ENCODE results near the gene WNT9A.

WNT9A gene

DNA sequence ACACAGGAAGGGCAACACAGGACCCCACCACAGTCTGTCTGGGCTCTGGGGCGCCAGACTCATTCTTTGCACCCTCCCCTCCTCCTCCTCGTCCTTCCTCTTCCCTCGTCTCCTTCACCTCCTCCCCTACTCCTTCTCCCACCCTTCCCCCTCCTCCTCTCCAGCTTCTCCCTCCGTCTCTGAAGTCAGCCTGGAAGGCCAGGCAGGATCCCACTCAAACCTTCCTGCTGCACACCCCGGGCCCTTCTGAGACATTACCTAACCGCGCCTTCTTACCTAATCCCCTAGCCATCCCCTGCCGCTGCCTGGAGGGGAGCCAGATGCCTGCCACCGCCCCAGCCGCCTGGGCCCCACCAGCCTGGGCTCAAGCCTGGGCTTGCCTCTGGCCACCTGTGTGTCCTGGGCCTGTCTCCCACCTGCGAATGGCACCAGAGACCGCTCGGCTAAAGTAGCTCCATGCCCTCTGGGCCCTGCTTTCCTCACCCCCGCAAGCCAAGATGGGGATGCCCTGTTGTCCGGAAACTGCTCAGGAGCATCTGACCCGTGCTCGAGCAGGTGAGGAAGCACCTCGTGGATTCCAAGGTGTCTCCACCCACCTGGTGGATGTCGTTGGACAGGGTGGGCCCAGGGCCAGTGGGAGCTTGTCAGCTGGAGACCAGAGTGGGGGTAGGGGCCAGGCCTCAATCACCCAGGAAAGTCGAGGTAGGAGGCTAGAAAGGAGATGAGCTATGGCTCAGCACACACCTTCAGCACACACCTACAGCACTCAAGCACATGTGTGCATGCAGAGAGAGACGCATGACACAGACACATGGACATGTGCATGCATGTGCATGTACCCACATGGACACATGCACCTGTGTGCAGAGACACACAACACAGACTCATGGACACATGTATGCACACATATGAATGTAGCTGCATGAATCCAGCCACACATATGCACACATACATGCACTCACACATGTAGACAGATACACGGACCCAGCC is 31.9 kb downstream of the WNT9A start:
- POLR2A ChIA-PET = interaction anchor here (1.4 to 1.5 kb wide), 2 partner anchors 12 to 32 kb away, joined by 3 to 4 read pairs; partner anchors contain the start of gene WNT9A
- Histone ChIP-seq H3K27ac (ENCODE audit: extremely low read depth, low read depth, low read length) (peak overlapping the region; percentile 51; the same call in 1 of the 2 replicates), H3K4me3 (ENCODE audit: low read depth, low read length) (no peak overlapping the region), H3K4me1 (ENCODE audit: control insufficient read depth, insufficient read depth, low read length) (0 out of 2 replicates have a peak, but pooled peaks cover 2% of the 10 kb centered on the region), H3K9me3 (ENCODE audit: control insufficient read depth, insufficient read depth, low read depth, low read length) (no peaks in the 10 kb centered on the region; the same call in 1 of the 2 replicates), H3K36me3 (ENCODE audit: control insufficient read depth in 2 of 2, insufficient read depth in 1 of 2, low read length in 2 of 2) (peaks cover 0 to under 1% of the 10 kb centered on the region in 2 experiments; a peak in 1 of 3 replicates)
- CTCF ChIA-PET = interaction anchor here (0.7 to 1.5 kb wide), 2 partner anchors 84 to 154 kb away, joined by 3 read pairs; no protein-coding TSS in a partner anchor
- TF ChIP-seq EGR2 (tag by site-specific recombination; IDR thresholded peaks at IDR 0.05; ENCODE audit: low read depth) (peak; percentile 99), PATZ1 (tag by site-specific recombination; IDR thresholded peaks at IDR 0.05) (peak; percentile 88), ZNF600 (tag by site-specific recombination; IDR thresholded peaks at IDR 0.05) (peak; percentile 97), ZBTB20 (tag by site-specific recombination; IDR thresholded peaks at IDR 0.05) (peak; percentile 75), SP7 (tag by site-specific recombination; IDR thresholded peaks at IDR 0.05) (peak; percentile 72), ZNF302 (tag by site-specific recombination; IDR thresholded peaks at IDR 0.05; ENCODE audit: low read depth) (no peak), ZNF560 (tag by site-specific recombination; IDR thresholded peaks at IDR 0.05; ENCODE audit: borderline replicate concordance) (no peak), ZNF169 (tag by site-specific recombination; IDR thresholded peaks at IDR 0.05) (no peak), ZNF335 (tag by site-specific recombination; conservative IDR thresholded peaks at IDR 0.05) (peak; percentile 57), ZBTB8A (tag by site-specific recombination; IDR thresholded peaks at IDR 0.05) (peak; percentile 82), ZNF404 (tag by site-specific recombination; IDR thresholded peaks at IDR 0.05) (no peak), ZNF174 (tag by site-specific recombination; IDR thresholded peaks at IDR 0.05) (no peak), SCRT2 (tag by site-specific recombination; IDR thresholded peaks at IDR 0.05) (peak; percentile 99), FEZF1 (tag by site-specific recombination; IDR thresholded peaks at IDR 0.05) (peak; percentile 49; the same call in 1 of the 2 replicates), OSR2 (tag by site-specific recombination; IDR thresholded peaks at IDR 0.05) (0 out of 2 replicates have a peak, but pooled peaks have one; percentile 43), ZNF366 (tag by site-specific recombination; conservative IDR thresholded peaks at IDR 0.05) (peak; percentile 90), WT1 (tag by site-specific recombination; IDR thresholded peaks at IDR 0.05) (0 out of 2 replicates have a peak, but pooled peaks have one; percentile 32), BCL11A (tag by site-specific recombination; IDR thresholded peaks at IDR 0.05; ENCODE audit: low read depth) (no peak), ZBTB17 (tag by site-specific recombination; IDR thresholded peaks at IDR 0.05) (peak; percentile 59; the same call in 1 of the 2 replicates), ATF2 (tag by site-specific recombination; IDR thresholded peaks at IDR 0.05; ENCODE audit: low read depth) (0 out of 2 replicates have a peak, but pooled peaks have one; percentile 3), ZNF138 (tag by site-specific recombination; IDR thresholded peaks at IDR 0.05; ENCODE audit: borderline replicate concordance) (no peak), GLIS1 (tag by site-specific recombination; IDR thresholded peaks at IDR 0.05) (peak; percentile 99), PRDM10 (tag by site-specific recombination; IDR thresholded peaks at IDR 0.05) (peak; percentile 72), ZNF391 (tag by site-specific recombination; IDR thresholded peaks at IDR 0.05; ENCODE audit: borderline replicate concordance, low read depth) (0 out of 2 replicates have a peak, but pooled peaks have one; percentile 23), ZBTB48 (tag by site-specific recombination; IDR thresholded peaks at IDR 0.05) (peak; percentile 79)
- TF ChIP-seq, protein P1, sequence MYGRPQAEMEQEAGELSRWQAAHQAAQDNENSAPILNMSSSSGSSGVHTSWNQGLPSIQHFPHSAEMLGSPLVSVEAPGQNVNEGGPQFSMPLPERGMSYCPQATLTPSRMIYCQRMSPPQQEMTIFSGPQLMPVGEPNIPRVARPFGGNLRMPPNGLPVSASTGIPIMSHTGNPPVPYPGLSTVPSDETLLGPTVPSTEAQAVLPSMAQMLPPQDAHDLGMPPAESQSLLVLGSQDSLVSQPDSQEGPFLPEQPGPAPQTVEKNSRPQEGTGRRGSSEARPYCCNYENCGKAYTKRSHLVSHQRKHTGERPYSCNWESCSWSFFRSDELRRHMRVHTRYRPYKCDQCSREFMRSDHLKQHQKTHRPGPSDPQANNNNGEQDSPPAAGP (tag by site-specific recombination; IDR thresholded peaks at IDR 0.05) = peak; percentile 83
- TF ChIP-seq, protein P2, sequence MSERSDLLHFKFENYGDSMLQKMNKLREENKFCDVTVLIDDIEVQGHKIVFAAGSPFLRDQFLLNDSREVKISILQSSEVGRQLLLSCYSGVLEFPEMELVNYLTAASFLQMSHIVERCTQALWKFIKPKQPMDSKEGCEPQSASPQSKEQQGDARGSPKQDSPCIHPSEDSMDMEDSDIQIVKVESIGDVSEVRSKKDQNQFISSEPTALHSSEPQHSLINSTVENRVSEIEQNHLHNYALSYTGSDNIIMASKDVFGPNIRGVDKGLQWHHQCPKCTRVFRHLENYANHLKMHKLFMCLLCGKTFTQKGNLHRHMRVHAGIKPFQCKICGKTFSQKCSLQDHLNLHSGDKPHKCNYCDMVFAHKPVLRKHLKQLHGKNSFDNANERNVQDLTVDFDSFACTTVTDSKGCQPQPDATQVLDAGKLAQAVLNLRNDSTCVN (tag by site-specific recombination; optimal IDR thresholded peaks at IDR 0.05) = peak; percentile 20

Measured in HEK293 (cell line).